GM18909 (cell line): ENCODE data around the gene AK4.
"Not testable (repeated sequence)": the region's sequence is repeated elsewhere in the genome, so short reads cannot be mapped to it uniquely, and the experiment has no call there.

Experiments
- ATAC-seq: cut with Tn5 transposase; IDR thresholded peaks from one replicate; pipeline ENCODE4 v1.9.1; 2021; ENCODE audit warnings: mild to moderate bottlenecking; ENCODE audit not compliant: unreplicated experiment, poor library complexity

Gene AK4

DNA sequence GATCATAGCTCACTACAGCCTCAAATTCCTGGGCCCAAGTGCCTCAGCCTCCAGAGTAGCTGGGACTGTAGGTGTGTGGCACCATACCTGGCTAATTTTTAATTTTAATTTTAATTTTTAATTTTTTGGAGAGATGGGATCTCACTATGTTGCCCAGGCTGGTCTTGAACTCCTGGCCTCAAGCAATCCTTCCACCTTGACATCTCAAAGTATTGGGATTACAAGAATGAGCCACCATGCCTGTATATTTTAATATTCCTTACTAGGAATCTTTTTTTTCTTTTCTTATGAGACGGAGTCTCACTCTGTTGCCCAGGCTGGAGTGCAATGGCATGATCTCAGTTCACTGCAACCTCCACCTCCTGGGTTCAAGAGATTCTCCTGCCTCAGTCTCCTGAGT, 89.1 kb downstream of the AK4 start:
- not testable (repeated sequence) for ATAC-seq

GRCh38 chr1:65237503-65237902, 89.5 kb downstream of the AK4 start:
- no peak for ATAC-seq

- no peak for ATAC-seq
These were observed 90.0 kb downstream of the AK4 start for GRCh38 chr1:65238010-65238409.

- no peak for ATAC-seq
These were observed 95.5 kb downstream of the AK4 start for GRCh38 chr1:65243491-65243890.

GRCh38 chr1:65245295-65245694, 97.3 kb downstream of the AK4 start:
- ATAC-seq: no peak

- ATAC-seq: no peak
These were observed 99.7 kb downstream of the AK4 start for GRCh38 chr1:65247419-65248359.

DNA sequence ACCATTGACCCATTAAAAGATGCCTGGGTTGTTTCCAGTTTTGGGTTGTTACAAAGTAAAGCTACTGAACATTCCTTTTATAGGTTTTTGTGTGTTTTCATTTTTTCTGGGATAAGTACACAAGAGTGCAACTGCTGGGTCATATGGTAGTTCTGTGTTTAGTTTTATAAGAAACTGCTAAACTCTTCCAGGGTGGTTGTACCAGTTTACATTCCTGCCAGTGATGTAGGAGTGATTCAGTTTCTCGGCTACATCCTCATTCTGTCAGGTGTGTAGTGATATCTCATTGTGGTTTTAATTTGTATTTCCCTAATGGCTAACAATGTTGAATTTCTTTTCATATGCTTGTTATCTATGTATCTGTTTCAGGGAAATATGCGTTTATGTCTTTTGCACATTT, 102.8 kb downstream of the AK4 start:
- ATAC-seq: no peak

DNA sequence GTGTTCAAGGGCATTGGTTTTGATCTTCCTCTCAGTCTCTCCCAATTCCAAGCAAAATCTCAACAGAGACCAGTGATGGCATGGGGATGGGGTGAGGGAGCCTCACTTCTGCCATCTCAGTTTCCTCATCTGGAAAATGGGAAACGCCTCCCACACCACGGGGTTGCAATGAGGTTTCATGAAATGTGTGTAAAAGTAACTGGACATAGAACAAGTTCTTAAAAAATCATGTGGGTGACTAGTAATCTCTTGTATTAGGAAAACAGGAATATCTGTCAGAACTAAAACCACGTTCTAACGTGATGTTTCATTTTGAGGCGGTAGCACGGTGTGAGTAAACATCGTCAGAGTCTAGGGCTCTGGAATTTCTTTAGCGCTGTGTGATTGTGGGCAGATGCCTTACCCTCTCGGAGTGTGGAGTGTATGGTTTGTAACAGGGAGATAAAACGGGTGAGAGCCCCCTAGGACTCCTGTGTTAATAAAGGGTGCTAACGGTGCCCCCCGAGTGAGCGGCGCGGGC, 105.9 kb downstream of the AK4 start:
- peak; percentile 30 for ATAC-seq

DNA sequence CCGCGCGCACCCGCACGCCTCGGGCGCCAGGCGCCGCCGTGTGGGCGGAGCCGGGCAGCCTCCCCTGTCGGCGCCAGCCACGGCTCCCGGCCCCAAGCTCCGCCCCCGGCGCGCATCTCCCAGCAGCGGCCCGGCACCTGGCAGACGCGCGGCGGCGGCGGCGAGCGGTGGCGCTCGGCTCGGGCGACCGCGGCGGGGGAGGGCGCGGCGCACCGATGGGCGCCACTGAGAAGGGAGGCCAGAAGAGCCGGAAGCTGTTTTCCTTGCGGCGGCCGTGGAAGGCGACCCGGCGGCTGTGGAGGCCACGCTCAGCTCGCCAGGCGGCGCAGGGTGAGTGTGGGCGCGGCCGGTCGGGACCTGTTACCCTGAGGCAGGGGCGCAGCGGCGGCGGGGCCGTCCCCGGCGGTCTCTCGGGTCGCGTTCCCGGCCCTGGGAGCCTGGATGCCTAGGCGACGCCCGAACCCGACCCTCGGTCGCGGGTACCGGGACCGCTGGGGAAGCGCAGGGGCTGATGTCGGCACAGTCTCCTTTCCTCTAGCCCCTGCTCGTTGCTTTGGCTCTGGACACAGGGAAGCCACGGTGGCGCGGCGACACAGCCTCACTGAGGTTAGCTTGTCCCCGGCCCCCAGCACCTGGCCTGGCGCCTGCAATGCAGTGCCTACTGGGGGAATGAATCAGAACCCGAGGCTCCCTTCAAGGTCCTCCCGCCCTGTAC, 106.5 kb downstream of the AK4 start:
- ATAC-seq: peak; percentile 96

GRCh38 chr1:65255035-65255655, 107.1 kb downstream of the AK4 start:
- ATAC-seq: peak; percentile 1

DNA sequence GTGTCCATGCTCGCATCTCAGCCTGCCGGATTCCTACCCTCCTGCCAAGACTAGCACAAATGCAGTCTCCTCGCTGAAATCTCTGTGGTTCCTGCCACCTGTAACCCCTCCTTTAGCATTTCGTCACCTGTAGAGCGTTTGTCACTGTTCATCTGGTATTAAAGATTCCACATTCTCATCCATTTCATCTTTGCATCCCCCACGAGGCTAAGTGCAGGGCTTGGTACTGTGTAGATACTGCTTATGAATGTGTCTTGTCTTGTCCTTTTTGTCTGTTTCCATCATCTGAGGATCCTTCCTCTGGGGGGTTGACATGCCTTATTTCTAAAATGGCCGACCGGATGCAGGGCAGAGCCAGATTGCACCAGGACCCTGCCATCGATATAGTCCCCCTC, 107.7 kb downstream of the AK4 start:
- ATAC-seq: no peak

DNA sequence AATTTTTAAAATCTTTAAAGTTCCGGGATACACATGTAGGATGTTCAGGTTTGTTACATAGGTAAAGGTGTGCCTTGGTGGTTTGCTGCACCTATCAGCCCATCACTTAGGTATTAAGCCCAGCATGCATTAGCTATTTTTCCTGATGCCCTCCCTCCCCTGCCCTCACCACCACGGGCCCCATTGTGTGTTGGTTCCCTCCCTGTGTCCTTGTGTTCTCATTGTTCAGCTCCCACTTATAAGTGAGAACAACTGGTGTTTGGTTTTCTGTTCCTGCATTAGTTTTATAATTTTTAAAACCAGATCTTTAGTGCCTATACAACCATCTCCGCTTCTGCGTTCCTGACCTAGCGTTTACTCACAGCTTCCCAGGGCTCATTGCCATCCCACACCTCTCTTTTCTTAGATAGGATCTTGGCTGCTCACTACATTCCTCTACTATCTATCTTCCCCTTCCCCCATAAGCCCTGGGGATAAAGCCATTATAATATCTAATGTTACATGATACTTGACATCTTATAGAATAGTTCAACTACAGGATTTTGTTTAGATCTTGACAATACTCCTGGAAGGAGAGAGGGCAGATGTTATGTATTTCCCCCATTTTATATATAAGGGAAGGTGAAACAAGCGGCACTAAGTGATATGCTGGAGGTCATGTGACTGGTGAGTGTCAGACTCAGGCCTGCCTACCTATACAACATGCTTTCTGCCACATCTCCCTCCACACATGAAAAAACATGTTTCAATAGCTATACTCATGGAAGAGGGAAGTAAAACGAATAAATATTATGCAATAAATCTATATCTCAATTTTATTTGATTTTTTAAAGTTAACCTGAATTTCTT, 109.1 kb downstream of the AK4 start:
- ATAC-seq: no peak

DNA sequence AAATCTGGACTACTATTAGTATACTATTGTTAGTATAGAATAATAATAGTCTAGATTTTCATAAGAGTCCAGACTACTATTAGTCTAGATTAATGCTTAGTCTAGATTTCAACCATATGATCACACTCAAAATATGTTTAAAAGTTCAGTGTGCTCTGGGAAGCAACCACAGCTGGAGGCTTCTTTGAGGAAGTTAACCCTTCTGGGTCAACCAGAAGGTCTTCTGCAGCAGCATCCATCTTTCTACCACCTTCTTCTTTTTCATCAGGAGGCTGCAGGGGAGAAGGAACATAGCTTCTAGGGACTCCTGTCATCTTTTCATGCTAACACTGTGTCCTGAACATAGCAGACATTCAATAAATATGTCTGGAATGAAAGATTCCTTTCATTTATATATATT, 110.1 kb downstream of the AK4 start:
- ATAC-seq: no peak

- no peak for ATAC-seq
These were observed 111.8 kb downstream of the AK4 start for GRCh38 chr1:65259816-65260215.

DNA sequence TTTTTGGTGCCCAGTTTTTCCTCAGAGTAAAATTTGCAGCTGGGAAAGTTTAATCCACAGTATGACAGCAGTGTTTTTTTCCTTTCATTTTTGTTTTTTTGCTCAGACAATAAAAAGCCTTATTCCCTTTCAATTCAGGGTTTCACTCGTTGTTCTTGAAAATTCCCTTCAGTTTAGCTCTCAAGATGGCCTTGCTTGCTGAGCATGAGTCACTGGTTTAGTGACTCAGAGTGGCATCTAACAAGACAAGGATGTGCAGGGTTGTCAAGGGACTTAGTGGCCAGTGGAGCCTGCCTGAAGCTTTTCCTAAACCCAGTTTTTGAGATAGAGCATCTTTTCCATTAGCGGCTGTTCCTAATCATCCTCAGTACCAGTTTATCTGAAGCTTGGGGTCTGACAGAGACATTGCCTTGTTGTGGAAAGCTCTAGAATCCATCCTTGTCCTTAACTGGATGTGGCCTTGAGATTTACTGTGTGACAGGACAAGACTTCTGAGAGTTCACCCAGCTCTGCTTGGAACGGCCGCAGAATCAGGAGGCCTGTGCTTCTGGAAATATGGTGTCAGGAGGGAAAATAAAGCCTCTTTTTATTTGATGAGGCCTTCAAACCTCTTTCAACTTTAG, 113.0 kb downstream of the AK4 start:
- peak; percentile 54 for ATAC-seq

GRCh38 chr1:65263286-65263685, 115.3 kb downstream of the AK4 start:
- no peak for ATAC-seq

GRCh38 chr1:65264197-65264929, 116.4 kb downstream of the AK4 start:
- ATAC-seq: no peak

DNA sequence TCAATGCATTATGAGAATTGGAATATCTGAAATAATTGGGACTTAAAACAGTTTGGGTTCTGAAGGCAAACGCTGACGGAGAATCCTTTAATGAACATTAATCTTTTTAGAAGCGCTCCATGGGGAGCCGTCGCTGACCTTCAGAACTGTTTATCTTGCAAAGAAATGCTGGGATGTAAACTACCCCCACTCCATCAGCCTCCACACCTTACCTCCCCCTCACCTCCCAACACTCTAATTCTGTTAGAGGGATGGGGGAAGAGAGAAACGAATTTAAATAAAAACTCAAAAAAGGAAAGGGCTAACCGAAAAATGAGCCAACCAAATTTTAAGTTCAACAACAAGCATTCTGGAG, 117.3 kb downstream of the AK4 start:
- ATAC-seq: no peak
